Measurements from ENCODE around the gene PTCH2. TPM values are rescaled to one million over a fixed set of nuclear protein-coding genes. Genes with fewer than 3 reads are reported as not detected.

The PTCH2 gene
- total RNA-seq, 4 donors from 2014 or later: 0.14 to 1.2 (median 0.64) TPM; not detected in 1

- H3K4me3 ChIP-seq: no peak overlapping the region
- intact Hi-C loops (cut with DNase I; ENCODE audit: low total_unique reads) (no loop called here), in situ Hi-C loops (cut with MboI; ENCODE audit: low pct_ligation_motif_present in 1 of 4, low pct_unique_long_range_greater_than_20kb in 1 of 4, low sequenced_read_pairs in 3 of 4) (loop anchor here in 3 of 4 donors (25.0 kb wide), 3 partner anchors 163 to 638 kb away; partner anchors contain the start of genes HECTD3 (in 1 of the 3), TESK2 (in 1 of the 3) and UROD (in 1 of the 3))
- 86 to 100% methylated on average over 1 to 2 of the region's 2 CpGs for WGBS, 2 donors (ENCODE audit: low coverage in 1 of 2)
- H3K4me1 ChIP-seq: peaks cover 0 to 3% (median 0%) of the 10 kb centered on the region in 4 donors
- no peaks in the 10 kb centered on the region for H3K9me3 ChIP-seq
- no peaks in the 10 kb centered on the region for H3K36me3 ChIP-seq
- TF ChIP-seq POLR2AphosphoS5 (IDR thresholded peaks at IDR 0.05) (no peak), EP300 (IDR thresholded peaks at IDR 0.05; ENCODE audit: low read depth) (no peak), POLR2A (IDR thresholded peaks at IDR 0.05) (no peak), CTCF (IDR thresholded peaks at IDR 0.05) (no peak)
- no peaks in the 10 kb centered on the region for H3K27me3 ChIP-seq
- no peak overlapping the region for H3K27ac ChIP-seq
- DNase-seq: no peak
These were observed 6.6 kb upstream of the PTCH2 start for GRCh38 chr1:44849575-44850132.

GRCh38 chr1:44848456-44849181 is 5.6 kb upstream of the PTCH2 start:
- 80 to 87% methylated on average over 1 to 7 of the region's 7 CpGs for WGBS, 2 donors (ENCODE audit: low coverage in 1 of 2)
- intact Hi-C loops (cut with DNase I; ENCODE audit: low total_unique reads) (no loop called here), in situ Hi-C loops (cut with MboI; ENCODE audit: low pct_ligation_motif_present in 1 of 4, low pct_unique_long_range_greater_than_20kb in 1 of 4, low sequenced_read_pairs in 3 of 4) (loop anchor here in 3 of 4 donors (25.0 kb wide), 3 partner anchors 164 to 639 kb away; partner anchors contain the start of genes HECTD3 (in 1 of the 3), TESK2 (in 1 of the 3) and UROD (in 1 of the 3))
- H3K4me3 ChIP-seq: no peak overlapping the region
- no peaks in the 10 kb centered on the region for H3K9me3 ChIP-seq
- no peak for DNase-seq
- TF ChIP-seq CTCF (IDR thresholded peaks at IDR 0.05): no peak
- no peak for TF ChIP-seq POLR2AphosphoS5 (IDR thresholded peaks at IDR 0.05)
- H3K36me3 ChIP-seq: no peaks in the 10 kb centered on the region
- H3K27me3 ChIP-seq: no peaks in the 10 kb centered on the region
- no peak overlapping the region for H3K27ac ChIP-seq
- H3K4me1 ChIP-seq: peaks cover 0 to 4% (median 0%) of the 10 kb centered on the region in 4 donors

- in situ Hi-C loops (cut with MboI; ENCODE audit: low pct_ligation_motif_present in 1 of 4, low pct_unique_long_range_greater_than_20kb in 1 of 4, low sequenced_read_pairs in 3 of 4) (loop anchor here in 3 of 4 donors (25.0 kb wide), 3 partner anchors 164 to 639 kb away; partner anchors contain the start of genes HECTD3 (in 1 of the 3), TESK2 (in 1 of the 3) and UROD (in 1 of the 3)), intact Hi-C loops (cut with DNase I; ENCODE audit: low total_unique reads) (no loop called here)
- H3K9me3 ChIP-seq: no peaks in the 10 kb centered on the region
- WGBS, 2 donors (ENCODE audit: low coverage in 1 of 2): 80% methylated on average over 1 of the region's 1 CpG; no CpG with 5 or more reads in 1 of the 2 donors
- peaks cover under 1% of the 10 kb centered on the region for H3K27me3 ChIP-seq
- no peak overlapping the region for H3K4me3 ChIP-seq
- no peak for DNase-seq
- no peaks in the 10 kb centered on the region for H3K36me3 ChIP-seq
- no peak overlapping the region for H3K27ac ChIP-seq
- peaks cover 2 to 12% (median 6%) of the 10 kb centered on the region in 4 donors for H3K4me1 ChIP-seq
- TF ChIP-seq CTCF (IDR thresholded peaks at IDR 0.05) (no peak), EP300 (IDR thresholded peaks at IDR 0.05; ENCODE audit: low read depth) (no peak), POLR2AphosphoS5 (IDR thresholded peaks at IDR 0.05) (no peak), POLR2A (IDR thresholded peaks at IDR 0.05) (no peak)
These were observed 4.8 kb upstream of the PTCH2 start for GRCh38 chr1:44847845-44848244.

- intact Hi-C loops (cut with DNase I; ENCODE audit: low total_unique reads): no loop called here
- Histone ChIP-seq H3K4me1 (peaks cover 4 to 14% (median 9%) of the 10 kb centered on the region in 4 donors), H3K4me3 (no peak overlapping the region), H3K9me3 (no peaks in the 10 kb centered on the region), H3K36me3 (no peaks in the 10 kb centered on the region), H3K27me3 (peaks cover 3% of the 10 kb centered on the region), H3K27ac (no peak overlapping the region)
- TF ChIP-seq EP300 (IDR thresholded peaks at IDR 0.05; ENCODE audit: low read depth) (no peak), CTCF (IDR thresholded peaks at IDR 0.05) (no peak), POLR2AphosphoS5 (IDR thresholded peaks at IDR 0.05) (no peak)
- no peak for DNase-seq
- WGBS, 2 donors (ENCODE audit: low coverage in 1 of 2): 93% methylated on average over 1 of the region's 1 CpG; no CpG with 5 or more reads in 1 of the 2 donors
- in situ Hi-C loops (cut with MboI; ENCODE audit: low pct_ligation_motif_present in 1 of 4, low pct_unique_long_range_greater_than_20kb in 1 of 4, low sequenced_read_pairs in 3 of 4): loop anchor here in 3 of 4 donors (25.0 kb wide), 3 partner anchors 165 to 640 kb away; partner anchors contain the start of genes HECTD3 (in 1 of the 3), TESK2 (in 1 of the 3) and UROD (in 1 of the 3)
These were observed 3.9 kb upstream of the PTCH2 start for GRCh38 chr1:44846985-44847384.

All from transverse colon (tissue), 4 donors.